Stimulated activated memory B cell treated with anti-CD40 and anti-IgM and Interleukin-4, amounts not matched to agents 10 μg/mL and 1 μg/mL and 100 μg/mL, for 72 hours (primary cell): ENCODE measurements around the gene STT3A.
A peak's percentile ranks its signal among the peaks of the same experiment; 100 is the strongest.
"Not testable (repeated sequence)": the region's sequence is repeated elsewhere in the genome, so short reads cannot be mapped to it uniquely, and the experiment has no call there.

Source experiments
- ATAC-seq: fragments of 150-1000 bp; cut with Tn5 transposase; 2 replicates; pipeline ENCODE4 v1.10.0; 2021
- H3K27ac Mint-ChIP-seq: one replicate; pipeline ENCODE4 v1.8.0; 2022; ENCODE audit warnings: mild to moderate bottlenecking, mixed read lengths
- H3K27me3 Mint-ChIP-seq: one replicate; pipeline ENCODE4 v1.8.0; 2022; ENCODE audit warnings: mixed read lengths
- H3K36me3 Mint-ChIP-seq: one replicate; pipeline ENCODE4 v1.8.0; 2022; ENCODE audit warnings: mixed read lengths
- H3K4me1 Mint-ChIP-seq: one replicate; pipeline ENCODE4 v1.8.0; 2022; ENCODE audit warnings: mixed read lengths
- H3K4me3 Mint-ChIP-seq: one replicate; pipeline ENCODE4 v1.8.0; 2022; ENCODE audit warnings: mild to moderate bottlenecking, moderate library complexity, mixed read lengths
- H3K9me3 Mint-ChIP-seq: one replicate; pipeline ENCODE4 v1.8.0; 2022; ENCODE audit warnings: mixed read lengths

STT3A gene

GRCh38 chr11:125577181-125577580 is 15.5 kb upstream of the STT3A start:
- H3K4me3 Mint-ChIP-seq, ATAC-seq, H3K27ac Mint-ChIP-seq: not testable (repeated sequence)

DNA sequence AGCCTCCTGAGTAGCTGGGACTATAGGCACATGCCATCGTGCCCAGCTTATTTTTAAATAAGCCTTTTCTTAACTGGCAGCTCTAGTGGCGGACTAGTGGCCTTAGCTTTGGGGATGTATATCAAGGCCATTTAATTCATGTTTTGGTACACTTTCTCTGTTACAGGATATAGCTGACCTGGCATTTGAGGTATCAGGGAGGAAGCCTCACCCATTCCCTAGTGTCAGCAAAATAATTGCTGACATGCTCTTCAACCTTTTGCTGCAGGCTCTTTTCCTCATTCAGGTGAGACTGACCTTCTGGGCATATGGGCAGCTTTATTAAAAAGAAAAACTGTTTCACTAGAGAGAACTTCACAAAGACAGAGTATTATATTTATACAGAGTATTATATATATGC is 13.9 kb upstream of the STT3A start:
- Mint-ChIP-seq H3K4me1 (no peaks in the 10 kb centered on the region), H3K36me3 (peaks cover 52% of the 10 kb centered on the region), H3K9me3 (no peaks in the 10 kb centered on the region), H3K27me3 (no peaks in the 10 kb centered on the region), H3K4me3 (no peak overlapping the region), H3K27ac (no peak overlapping the region)
- no peak for ATAC-seq

More at GRCh38 chr11:125577181-125577580, 15.5 kb upstream of the STT3A start:
- H3K4me1 Mint-ChIP-seq, H3K9me3 Mint-ChIP-seq, H3K27me3 Mint-ChIP-seq: not testable (repeated sequence)
- H3K36me3 Mint-ChIP-seq = peaks cover 51% of the 10 kb centered on the region

GRCh38 chr11:125579811-125580210 is 12.8 kb upstream of the STT3A start:
- H3K9me3 Mint-ChIP-seq = no peaks in the 10 kb centered on the region
- H3K36me3 Mint-ChIP-seq = peaks cover 53% of the 10 kb centered on the region
- H3K4me1 Mint-ChIP-seq = no peaks in the 10 kb centered on the region
- no peaks in the 10 kb centered on the region for H3K27me3 Mint-ChIP-seq
- ATAC-seq = no peak
- no peak overlapping the region for H3K4me3 Mint-ChIP-seq
- no peak overlapping the region for H3K27ac Mint-ChIP-seq

- Mint-ChIP-seq H3K27ac (no peak overlapping the region), H3K9me3 (no peaks in the 10 kb centered on the region), H3K36me3 (peaks cover 38% of the 10 kb centered on the region), H3K4me3 (no peak overlapping the region), H3K4me1 (peaks cover 6% of the 10 kb centered on the region), H3K27me3 (no peaks in the 10 kb centered on the region)
- no peak for ATAC-seq
Observed at GRCh38 chr11:125583496-125583895, 9.2 kb upstream of the STT3A start.

- Mint-ChIP-seq H3K9me3 (no peaks in the 10 kb centered on the region), H3K36me3 (peaks cover 31% of the 10 kb centered on the region), H3K4me3 (no peak overlapping the region), H3K27me3 (no peaks in the 10 kb centered on the region), H3K4me1 (peaks cover 12% of the 10 kb centered on the region), H3K27ac (no peak overlapping the region)
- no peak for ATAC-seq
Observed at GRCh38 chr11:125585487-125585886, 7.2 kb upstream of the STT3A start.

DNA sequence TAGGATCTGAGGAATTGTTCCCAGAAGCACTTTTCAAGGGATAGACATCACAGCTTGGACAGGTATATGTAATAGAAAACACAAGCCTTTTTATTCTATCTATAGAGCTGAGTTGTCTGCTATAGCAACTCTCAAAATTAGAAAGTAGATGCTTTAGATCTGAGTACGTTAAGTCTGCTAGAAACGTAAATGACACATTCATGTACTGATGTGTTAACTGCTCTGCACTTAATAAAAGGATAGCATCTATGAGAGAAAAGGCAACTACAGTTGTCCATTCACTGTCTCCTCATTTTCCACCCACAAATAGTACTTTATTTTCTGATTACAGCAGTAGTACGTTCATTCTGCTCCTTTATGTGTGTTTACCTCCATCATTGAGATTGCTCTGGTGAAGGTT is 6.0 kb upstream of the STT3A start:
- Mint-ChIP-seq H3K27me3 (no peaks in the 10 kb centered on the region), H3K36me3 (peaks cover 22% of the 10 kb centered on the region), H3K4me3 (no peak overlapping the region), H3K4me1 (peaks cover 18% of the 10 kb centered on the region), H3K27ac (no peak overlapping the region), H3K9me3 (no peaks in the 10 kb centered on the region)
- no peak for ATAC-seq

GRCh38 chr11:125587480-125587879 is 5.2 kb upstream of the STT3A start:
- no peak for ATAC-seq
- H3K27ac Mint-ChIP-seq = no peak overlapping the region

DNA sequence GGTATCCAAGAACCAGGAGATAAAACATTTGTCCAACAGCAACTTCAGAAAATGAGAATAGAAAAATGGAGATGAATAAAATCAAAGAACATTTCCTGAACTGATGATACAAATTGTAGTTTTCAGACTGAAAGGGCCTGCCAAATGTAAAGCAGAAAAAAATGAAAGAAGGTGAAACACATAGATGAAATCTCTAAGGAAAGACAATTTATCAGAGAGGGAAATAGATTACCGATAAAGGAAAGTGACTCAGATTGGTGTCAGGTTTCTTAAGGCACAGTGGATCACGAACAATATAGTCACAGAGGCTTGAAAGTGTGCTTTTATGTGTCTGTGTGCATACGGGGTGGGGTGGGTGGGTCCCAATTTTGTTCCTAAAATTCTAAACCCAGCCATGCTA is 4.1 kb upstream of the STT3A start:
- Mint-ChIP-seq H3K4me3 (no peak overlapping the region), H3K27ac (no peak overlapping the region), H3K36me3 (peaks cover 16% of the 10 kb centered on the region), H3K27me3 (no peaks in the 10 kb centered on the region), H3K4me1 (peaks cover 28% of the 10 kb centered on the region), H3K9me3 (no peaks in the 10 kb centered on the region)
- no peak for ATAC-seq

More at GRCh38 chr11:125587480-125587879, 5.2 kb upstream of the STT3A start:
- Mint-ChIP-seq H3K9me3 (no peaks in the 10 kb centered on the region), H3K27me3 (no peaks in the 10 kb centered on the region), H3K4me1 (peaks cover 20% of the 10 kb centered on the region), H3K4me3 (no peak overlapping the region), H3K36me3 (peaks cover 22% of the 10 kb centered on the region)

- Mint-ChIP-seq H3K4me1 (peaks cover 60% of the 10 kb centered on the region), H3K27ac (peak overlapping the region; percentile 93), H3K36me3 (peaks cover 16% of the 10 kb centered on the region), H3K27me3 (no peaks in the 10 kb centered on the region), H3K4me3 (peak overlapping the region; percentile 86), H3K9me3 (no peaks in the 10 kb centered on the region)
- ATAC-seq = peak; percentile 29
Observed at GRCh38 chr11:125591649-125592304, 875 bp upstream of the STT3A start.

DNA sequence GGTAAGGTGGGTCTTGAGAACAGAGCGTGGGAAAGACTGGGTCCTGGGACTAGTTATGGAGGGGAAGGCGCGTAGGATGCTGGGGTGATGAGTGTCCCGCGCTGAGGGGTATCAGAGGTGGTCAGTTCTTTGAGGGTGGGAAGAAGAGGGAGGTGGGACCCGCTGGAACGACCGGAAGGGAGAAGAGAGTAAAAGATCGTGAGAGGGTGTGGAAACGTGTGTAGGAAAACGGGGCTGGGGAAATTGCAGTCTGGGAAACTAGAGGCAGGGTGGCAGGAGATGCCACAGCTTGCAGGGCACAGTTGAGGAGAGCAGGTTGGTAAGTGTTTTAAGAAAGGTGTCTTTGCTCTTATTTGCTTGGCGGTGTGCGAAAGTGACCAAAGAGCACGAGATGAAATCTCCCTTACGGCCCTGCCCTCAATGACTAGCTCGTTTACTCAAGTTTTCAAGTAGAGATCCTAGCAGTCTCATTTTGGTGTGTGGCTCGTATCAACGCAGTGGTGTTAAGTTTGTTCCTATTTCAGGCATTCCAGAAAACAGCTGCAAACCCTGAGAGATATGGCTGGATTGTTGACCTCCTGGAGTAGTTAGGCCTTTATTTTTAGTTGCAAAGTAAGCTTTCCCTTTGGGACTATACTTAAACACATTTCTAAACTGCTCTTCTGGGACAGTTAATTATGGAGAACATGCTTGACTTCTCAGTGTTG is 615 bp downstream of the STT3A start:
- Mint-ChIP-seq H3K27me3 (no peaks in the 10 kb centered on the region), H3K27ac (peak overlapping the region; percentile 93), H3K4me3 (peak overlapping the region; percentile 86), H3K4me1 (peaks cover 58% of the 10 kb centered on the region), H3K9me3 (no peaks in the 10 kb centered on the region), H3K36me3 (peaks cover 29% of the 10 kb centered on the region)
- ATAC-seq = no peak

- H3K36me3 Mint-ChIP-seq = peaks cover 38% of the 10 kb centered on the region
- H3K27me3 Mint-ChIP-seq = no peaks in the 10 kb centered on the region
- peaks cover 49% of the 10 kb centered on the region for H3K4me1 Mint-ChIP-seq
- H3K9me3 Mint-ChIP-seq = no peaks in the 10 kb centered on the region
- ATAC-seq = no peak
- peak overlapping the region; percentile 53 for H3K4me3 Mint-ChIP-seq
- H3K27ac Mint-ChIP-seq = peak overlapping the region; percentile 30
Observed at GRCh38 chr11:125594958-125595357, 2.3 kb downstream of the STT3A start.

DNA sequence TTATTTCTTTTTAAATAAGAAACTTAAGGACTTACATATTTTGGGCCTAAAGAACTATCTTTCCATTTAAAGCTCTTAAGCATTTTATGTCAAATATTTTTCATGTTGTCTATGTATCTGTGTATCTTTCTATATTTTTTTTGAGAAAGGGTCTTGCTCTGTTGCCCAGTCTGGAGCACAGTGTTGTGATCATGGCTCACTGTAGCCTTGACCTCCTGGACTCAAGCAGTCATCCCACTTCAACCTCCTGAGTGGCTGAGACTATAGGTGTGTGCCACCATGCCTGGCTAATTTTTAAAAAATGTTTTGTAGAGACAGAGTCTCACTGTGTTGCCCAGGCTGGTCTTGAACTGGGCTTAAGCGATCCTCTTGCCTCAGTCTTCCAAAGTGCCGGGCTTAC is 8.0 kb downstream of the STT3A start:
- Mint-ChIP-seq H3K4me1 (peaks cover 12% of the 10 kb centered on the region), H3K9me3 (no peaks in the 10 kb centered on the region), H3K27me3 (no peaks in the 10 kb centered on the region), H3K4me3 (no peak overlapping the region), H3K36me3 (peaks cover 68% of the 10 kb centered on the region), H3K27ac (no peak overlapping the region)
- ATAC-seq = no peak

DNA sequence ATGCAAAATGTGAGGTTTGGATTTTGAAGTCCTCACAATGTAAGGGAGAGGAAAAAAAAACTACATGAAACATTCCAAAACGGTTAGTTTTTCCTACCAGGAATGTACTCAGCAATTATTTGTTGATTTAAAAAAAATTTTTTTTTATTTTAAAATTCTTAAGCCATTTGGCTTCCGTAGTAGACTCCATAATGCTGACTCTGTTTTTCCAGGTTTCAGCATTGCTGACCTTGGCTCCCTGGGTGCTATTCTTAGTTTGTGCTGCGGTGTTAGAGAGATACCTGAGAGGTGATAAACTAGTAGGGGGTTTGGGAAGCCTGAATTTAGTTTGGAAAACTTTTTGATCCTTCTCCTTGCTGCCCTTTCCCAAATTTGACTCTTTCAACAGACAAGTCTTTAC is 10.6 kb downstream of the STT3A start:
- ATAC-seq = no peak
- Mint-ChIP-seq H3K27me3 (no peaks in the 10 kb centered on the region), H3K27ac (no peak overlapping the region), H3K4me3 (no peak overlapping the region), H3K36me3 (peaks cover 62% of the 10 kb centered on the region), H3K4me1 (no peaks in the 10 kb centered on the region), H3K9me3 (no peaks in the 10 kb centered on the region)

GRCh38 chr11:125605417-125605816 is 12.8 kb downstream of the STT3A start:
- no peak overlapping the region for H3K4me3 Mint-ChIP-seq
- no peaks in the 10 kb centered on the region for H3K27me3 Mint-ChIP-seq
- H3K36me3 Mint-ChIP-seq = peaks cover 71% of the 10 kb centered on the region
- no peaks in the 10 kb centered on the region for H3K4me1 Mint-ChIP-seq
- H3K27ac Mint-ChIP-seq = no peak overlapping the region
- no peaks in the 10 kb centered on the region for H3K9me3 Mint-ChIP-seq
- ATAC-seq = no peak

DNA sequence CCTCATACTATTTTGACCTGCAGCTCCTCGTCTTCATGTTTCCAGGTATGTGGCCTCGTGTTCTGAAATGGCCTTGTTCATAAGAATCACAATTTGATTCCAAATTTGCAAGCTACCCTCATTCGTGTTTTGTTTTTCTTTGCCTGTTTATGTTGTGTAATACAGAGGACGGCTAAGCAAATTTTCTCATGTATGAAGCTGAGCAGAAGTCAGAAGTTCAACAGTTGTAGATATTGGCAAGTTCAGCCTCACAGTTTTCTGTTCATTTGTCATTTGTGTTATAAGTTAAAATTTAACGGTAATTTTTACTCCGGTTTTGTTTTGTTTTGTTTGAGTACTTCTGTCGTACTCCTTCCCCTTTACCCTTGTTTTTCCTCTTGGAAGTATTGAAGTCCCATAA is 16.9 kb downstream of the STT3A start:
- no peak overlapping the region for H3K27ac Mint-ChIP-seq
- H3K4me1 Mint-ChIP-seq = no peaks in the 10 kb centered on the region
- peaks cover 76% of the 10 kb centered on the region for H3K36me3 Mint-ChIP-seq
- no peaks in the 10 kb centered on the region for H3K9me3 Mint-ChIP-seq
- no peaks in the 10 kb centered on the region for H3K27me3 Mint-ChIP-seq
- no peak for ATAC-seq
- no peak overlapping the region for H3K4me3 Mint-ChIP-seq

- Mint-ChIP-seq H3K9me3 (no peaks in the 10 kb centered on the region), H3K36me3 (peaks cover 39% of the 10 kb centered on the region), H3K27ac (no peak overlapping the region), H3K4me1 (no peaks in the 10 kb centered on the region), H3K4me3 (no peak overlapping the region), H3K27me3 (no peaks in the 10 kb centered on the region)
- no peak for ATAC-seq
Observed at GRCh38 chr11:125618383-125618782, 25.7 kb downstream of the STT3A start.
